B cell (primary cell): ENCODE data around the gene RAI14.

Experiments used
- EZH2 ChIP-seq: IDR thresholded peaks from 2 replicates; pipeline ENCODE4 v1.6.1; 2012; ENCODE audit warnings: borderline replicate concordance, low read depth, mild to moderate bottlenecking, moderate library complexity, low read length; ENCODE audit not compliant: insufficient read depth, poor library complexity, severe bottlenecking
- TF ChIP-seq, protein P1 (sequence below): fragments of 200-600 bp; IDR thresholded peaks from one replicate; pipeline ENCODE4 v1.8.0; 2022; ENCODE audit warnings: antibody characterized with exemption, mild to moderate bottlenecking

DNA sequence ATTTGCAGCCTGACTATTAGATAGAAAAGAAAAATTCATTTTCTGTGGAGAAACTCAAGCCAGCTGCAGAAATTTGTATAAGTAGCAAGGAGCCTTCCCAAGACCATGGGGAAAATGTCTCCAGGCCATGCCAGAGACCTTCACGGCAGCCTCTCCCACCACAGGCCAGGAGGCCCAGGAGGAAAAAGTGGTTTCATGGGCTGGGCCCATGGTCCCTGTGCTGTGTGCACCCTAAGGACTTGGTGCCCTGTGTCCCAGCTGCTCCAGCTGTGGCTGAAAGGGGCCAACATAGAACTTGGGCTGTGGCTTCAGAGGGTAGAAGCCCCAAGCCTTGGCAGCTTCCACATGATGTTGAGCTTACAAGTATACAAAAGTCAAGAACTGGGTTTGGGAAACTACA lies 109.5 kb downstream of the RAI14 start:
- TF ChIP-seq, protein P1, sequence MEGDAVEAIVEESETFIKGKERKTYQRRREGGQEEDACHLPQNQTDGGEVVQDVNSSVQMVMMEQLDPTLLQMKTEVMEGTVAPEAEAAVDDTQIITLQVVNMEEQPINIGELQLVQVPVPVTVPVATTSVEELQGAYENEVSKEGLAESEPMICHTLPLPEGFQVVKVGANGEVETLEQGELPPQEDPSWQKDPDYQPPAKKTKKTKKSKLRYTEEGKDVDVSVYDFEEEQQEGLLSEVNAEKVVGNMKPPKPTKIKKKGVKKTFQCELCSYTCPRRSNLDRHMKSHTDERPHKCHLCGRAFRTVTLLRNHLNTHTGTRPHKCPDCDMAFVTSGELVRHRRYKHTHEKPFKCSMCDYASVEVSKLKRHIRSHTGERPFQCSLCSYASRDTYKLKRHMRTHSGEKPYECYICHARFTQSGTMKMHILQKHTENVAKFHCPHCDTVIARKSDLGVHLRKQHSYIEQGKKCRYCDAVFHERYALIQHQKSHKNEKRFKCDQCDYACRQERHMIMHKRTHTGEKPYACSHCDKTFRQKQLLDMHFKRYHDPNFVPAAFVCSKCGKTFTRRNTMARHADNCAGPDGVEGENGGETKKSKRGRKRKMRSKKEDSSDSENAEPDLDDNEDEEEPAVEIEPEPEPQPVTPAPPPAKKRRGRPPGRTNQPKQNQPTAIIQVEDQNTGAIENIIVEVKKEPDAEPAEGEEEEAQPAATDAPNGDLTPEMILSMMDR, result no peak
- TF ChIP-seq EZH2, result no peak
